Measurements from ENCODE around the gene ABLIM1. TPM values are rescaled to one million over a fixed set of nuclear protein-coding genes. Genes with fewer than 3 reads are reported as not detected.

The ABLIM1 gene
- total RNA-seq, 1 experiment from 2014 or later, result 62.1 TPM

DNA sequence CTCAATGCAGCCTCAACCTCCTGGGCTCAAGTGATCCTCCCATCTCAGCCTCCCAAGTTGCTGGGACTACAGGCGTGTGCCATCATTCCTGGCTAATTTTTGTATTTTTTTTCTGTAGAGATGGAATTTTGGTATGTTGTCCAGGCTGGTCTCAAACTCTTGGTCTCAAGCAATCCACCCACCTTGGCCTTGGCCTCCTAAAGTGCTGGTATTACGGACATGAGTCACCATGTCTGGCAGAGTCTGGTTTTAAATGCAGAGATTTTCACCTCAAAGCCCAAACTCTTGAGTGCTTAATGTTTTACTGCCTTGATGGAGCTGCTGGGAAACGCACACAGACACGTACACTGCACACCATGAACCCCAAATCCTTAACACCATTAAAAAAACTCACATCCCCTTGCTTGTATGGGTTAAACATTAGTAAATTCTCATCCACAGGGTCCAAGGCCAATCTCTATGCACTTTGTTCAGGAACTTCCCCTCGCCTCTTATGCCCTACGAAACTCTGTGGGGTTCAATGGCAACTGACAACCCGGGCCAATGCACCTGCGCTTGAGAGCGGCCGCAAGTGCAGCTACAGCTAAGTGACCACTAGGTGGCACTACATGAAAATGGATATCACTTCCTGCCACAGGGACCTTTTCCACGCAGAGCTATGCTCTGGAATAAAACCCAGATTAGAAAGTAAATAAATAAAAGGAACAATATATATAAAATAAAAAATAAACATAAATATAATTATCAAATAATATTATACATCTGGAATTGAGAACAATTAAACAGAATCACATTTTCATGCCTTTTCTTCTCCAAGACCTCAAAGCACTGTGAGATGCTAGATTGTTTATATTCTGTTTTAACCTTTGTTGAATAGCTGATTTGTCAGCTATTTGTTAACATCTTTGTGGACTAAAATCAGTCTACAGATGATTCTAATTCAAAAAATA is 186.8 kb downstream of the ABLIM1 start:
- DNase-seq (ENCODE audit: low spot score) (peak; percentile 71), ATAC-seq (peak; percentile 51)
- Mint-ChIP-seq H3K27ac (no peak overlapping the region), H3K36me3 (peaks cover 5% of the 10 kb centered on the region), H3K9me3 (no peaks in the 10 kb centered on the region), H3K27me3 (ENCODE audit: low read depth) (no peaks in the 10 kb centered on the region), H3K4me3 (no peak overlapping the region), H3K4me1 (peaks cover 26% of the 10 kb centered on the region)
- TF ChIP-seq, protein P1, sequence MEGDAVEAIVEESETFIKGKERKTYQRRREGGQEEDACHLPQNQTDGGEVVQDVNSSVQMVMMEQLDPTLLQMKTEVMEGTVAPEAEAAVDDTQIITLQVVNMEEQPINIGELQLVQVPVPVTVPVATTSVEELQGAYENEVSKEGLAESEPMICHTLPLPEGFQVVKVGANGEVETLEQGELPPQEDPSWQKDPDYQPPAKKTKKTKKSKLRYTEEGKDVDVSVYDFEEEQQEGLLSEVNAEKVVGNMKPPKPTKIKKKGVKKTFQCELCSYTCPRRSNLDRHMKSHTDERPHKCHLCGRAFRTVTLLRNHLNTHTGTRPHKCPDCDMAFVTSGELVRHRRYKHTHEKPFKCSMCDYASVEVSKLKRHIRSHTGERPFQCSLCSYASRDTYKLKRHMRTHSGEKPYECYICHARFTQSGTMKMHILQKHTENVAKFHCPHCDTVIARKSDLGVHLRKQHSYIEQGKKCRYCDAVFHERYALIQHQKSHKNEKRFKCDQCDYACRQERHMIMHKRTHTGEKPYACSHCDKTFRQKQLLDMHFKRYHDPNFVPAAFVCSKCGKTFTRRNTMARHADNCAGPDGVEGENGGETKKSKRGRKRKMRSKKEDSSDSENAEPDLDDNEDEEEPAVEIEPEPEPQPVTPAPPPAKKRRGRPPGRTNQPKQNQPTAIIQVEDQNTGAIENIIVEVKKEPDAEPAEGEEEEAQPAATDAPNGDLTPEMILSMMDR (IDR thresholded peaks at IDR 0.05), result peak; percentile 77
- TF ChIP-seq ZNF317 (CRISPR knock-in tag; IDR thresholded peaks at IDR 0.05; ENCODE audit: borderline replicate concordance, low read depth), result no peak
- TF ChIP-seq, protein P2, sequence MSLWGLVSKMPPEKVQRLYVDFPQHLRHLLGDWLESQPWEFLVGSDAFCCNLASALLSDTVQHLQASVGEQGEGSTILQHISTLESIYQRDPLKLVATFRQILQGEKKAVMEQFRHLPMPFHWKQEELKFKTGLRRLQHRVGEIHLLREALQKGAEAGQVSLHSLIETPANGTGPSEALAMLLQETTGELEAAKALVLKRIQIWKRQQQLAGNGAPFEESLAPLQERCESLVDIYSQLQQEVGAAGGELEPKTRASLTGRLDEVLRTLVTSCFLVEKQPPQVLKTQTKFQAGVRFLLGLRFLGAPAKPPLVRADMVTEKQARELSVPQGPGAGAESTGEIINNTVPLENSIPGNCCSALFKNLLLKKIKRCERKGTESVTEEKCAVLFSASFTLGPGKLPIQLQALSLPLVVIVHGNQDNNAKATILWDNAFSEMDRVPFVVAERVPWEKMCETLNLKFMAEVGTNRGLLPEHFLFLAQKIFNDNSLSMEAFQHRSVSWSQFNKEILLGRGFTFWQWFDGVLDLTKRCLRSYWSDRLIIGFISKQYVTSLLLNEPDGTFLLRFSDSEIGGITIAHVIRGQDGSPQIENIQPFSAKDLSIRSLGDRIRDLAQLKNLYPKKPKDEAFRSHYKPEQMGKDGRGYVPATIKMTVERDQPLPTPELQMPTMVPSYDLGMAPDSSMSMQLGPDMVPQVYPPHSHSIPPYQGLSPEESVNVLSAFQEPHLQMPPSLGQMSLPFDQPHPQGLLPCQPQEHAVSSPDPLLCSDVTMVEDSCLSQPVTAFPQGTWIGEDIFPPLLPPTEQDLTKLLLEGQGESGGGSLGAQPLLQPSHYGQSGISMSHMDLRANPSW (CRISPR knock-in tag; conservative IDR thresholded peaks at IDR 0.05; ENCODE audit: low read depth), result no peak
- peak; percentile 95 for TF ChIP-seq HMGA2 (CRISPR knock-in tag; IDR thresholded peaks at IDR 0.05)
- no peak for TF ChIP-seq ZNF512 (CRISPR knock-in tag; IDR thresholded peaks at IDR 0.05; ENCODE audit: borderline replicate concordance)
- POLR2A ChIA-PET, result interaction anchor here (1.3 kb wide), 2 partner anchors 75 to 77 kb away, joined by 3 to 5 read pairs; no protein-coding TSS in a partner anchor
- CTCF ChIA-PET, result interaction anchor here (0.5 to 5.3 kb wide), 40 partner anchors 10 to 579 kb away, joined by 3 to 73 read pairs (median 5); partner anchors contain the start of gene FHIP2A

GRCh38 chr10:114470361-114470760 is 187.7 kb downstream of the ABLIM1 start:
- ATAC-seq (no peak), DNase-seq (ENCODE audit: low spot score) (no peak)
- H3K9me3 Mint-ChIP-seq, result no peaks in the 10 kb centered on the region
- POLR2A ChIA-PET, result no interaction called here
- H3K27me3 Mint-ChIP-seq (ENCODE audit: low read depth), result no peaks in the 10 kb centered on the region
- no peak overlapping the region for H3K27ac Mint-ChIP-seq
- TF ChIP-seq, protein P3, sequence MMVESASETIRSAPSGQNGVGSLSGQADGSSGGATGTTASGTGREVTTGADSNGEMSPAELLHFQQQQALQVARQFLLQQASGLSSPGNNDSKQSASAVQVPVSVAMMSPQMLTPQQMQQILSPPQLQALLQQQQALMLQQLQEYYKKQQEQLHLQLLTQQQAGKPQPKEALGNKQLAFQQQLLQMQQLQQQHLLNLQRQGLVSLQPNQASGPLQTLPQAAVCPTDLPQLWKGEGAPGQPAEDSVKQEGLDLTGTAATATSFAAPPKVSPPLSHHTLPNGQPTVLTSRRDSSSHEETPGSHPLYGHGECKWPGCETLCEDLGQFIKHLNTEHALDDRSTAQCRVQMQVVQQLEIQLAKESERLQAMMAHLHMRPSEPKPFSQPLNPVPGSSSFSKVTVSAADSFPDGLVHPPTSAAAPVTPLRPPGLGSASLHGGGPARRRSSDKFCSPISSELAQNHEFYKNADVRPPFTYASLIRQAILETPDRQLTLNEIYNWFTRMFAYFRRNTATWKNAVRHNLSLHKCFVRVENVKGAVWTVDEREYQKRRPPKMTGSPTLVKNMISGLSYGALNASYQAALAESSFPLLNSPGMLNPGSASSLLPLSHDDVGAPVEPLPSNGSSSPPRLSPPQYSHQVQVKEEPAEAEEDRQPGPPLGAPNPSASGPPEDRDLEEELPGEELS (CRISPR knock-in tag; IDR thresholded peaks at IDR 0.05), result no peak
- TF ChIP-seq ZBTB21 (CRISPR knock-in tag; IDR thresholded peaks at IDR 0.05; ENCODE audit: borderline replicate concordance) (no peak), HMGA2 (CRISPR knock-in tag; IDR thresholded peaks at IDR 0.05) (no peak), ELF4 (CRISPR knock-in tag; IDR thresholded peaks at IDR 0.05; ENCODE audit: low read depth) (no peak), FOXK1 (CRISPR knock-in tag; IDR thresholded peaks at IDR 0.05) (no peak), USF2 (CRISPR knock-in tag; IDR thresholded peaks at IDR 0.05) (no peak), TEAD4 (CRISPR knock-in tag; IDR thresholded peaks at IDR 0.05) (no peak), KAT7 (CRISPR knock-in tag; IDR thresholded peaks at IDR 0.05; ENCODE audit: borderline replicate concordance) (no peak), MYBL2 (CRISPR knock-in tag; IDR thresholded peaks at IDR 0.05) (no peak), NFE2L1 (CRISPR knock-in tag; IDR thresholded peaks at IDR 0.05) (no peak), OVOL2 (CRISPR knock-in tag; IDR thresholded peaks at IDR 0.05; ENCODE audit: borderline replicate concordance) (no peak), TP53 (CRISPR knock-in tag; IDR thresholded peaks at IDR 0.05) (no peak)
- TF ChIP-seq, protein P4, sequence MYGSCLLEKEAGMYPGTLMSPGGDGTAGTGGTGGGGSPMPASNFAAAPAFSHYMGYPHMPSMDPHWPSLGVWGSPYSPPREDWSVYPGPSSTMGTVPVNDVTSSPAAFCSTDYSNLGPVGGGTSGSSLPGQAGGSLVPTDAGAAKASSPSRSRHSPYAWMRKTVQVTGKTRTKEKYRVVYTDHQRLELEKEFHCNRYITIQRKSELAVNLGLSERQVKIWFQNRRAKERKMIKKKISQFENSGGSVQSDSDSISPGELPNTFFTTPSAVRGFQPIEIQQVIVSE (CRISPR knock-in tag; IDR thresholded peaks at IDR 0.05; ENCODE audit: borderline replicate concordance), result no peak
- TF ChIP-seq, protein P5, sequence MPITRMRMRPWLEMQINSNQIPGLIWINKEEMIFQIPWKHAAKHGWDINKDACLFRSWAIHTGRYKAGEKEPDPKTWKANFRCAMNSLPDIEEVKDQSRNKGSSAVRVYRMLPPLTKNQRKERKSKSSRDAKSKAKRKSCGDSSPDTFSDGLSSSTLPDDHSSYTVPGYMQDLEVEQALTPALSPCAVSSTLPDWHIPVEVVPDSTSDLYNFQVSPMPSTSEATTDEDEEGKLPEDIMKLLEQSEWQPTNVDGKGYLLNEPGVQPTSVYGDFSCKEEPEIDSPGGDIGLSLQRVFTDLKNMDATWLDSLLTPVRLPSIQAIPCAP (CRISPR knock-in tag; IDR thresholded peaks at IDR 0.05), result no peak
- TF ChIP-seq, protein P6, sequence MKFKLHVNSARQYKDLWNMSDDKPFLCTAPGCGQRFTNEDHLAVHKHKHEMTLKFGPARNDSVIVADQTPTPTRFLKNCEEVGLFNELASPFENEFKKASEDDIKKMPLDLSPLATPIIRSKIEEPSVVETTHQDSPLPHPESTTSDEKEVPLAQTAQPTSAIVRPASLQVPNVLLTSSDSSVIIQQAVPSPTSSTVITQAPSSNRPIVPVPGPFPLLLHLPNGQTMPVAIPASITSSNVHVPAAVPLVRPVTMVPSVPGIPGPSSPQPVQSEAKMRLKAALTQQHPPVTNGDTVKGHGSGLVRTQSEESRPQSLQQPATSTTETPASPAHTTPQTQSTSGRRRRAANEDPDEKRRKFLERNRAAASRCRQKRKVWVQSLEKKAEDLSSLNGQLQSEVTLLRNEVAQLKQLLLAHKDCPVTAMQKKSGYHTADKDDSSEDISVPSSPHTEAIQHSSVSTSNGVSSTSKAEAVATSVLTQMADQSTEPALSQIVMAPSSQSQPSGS (CRISPR knock-in tag; IDR thresholded peaks at IDR 0.05; ENCODE audit: borderline replicate concordance, low read depth), result no peak
- H3K4me3 Mint-ChIP-seq, result no peak overlapping the region
- H3K4me1 Mint-ChIP-seq, result peaks cover 26% of the 10 kb centered on the region
- CTCF ChIA-PET, result interaction anchor here (1.3 to 5.3 kb wide), 3 partner anchors 11 to 183 kb away, joined by 3 to 73 read pairs (median 38); no protein-coding TSS in a partner anchor
- H3K36me3 Mint-ChIP-seq, result peaks cover 5% of the 10 kb centered on the region
